ENCODE results near the gene GTF2A2. TPM values are rescaled to one million over a fixed set of nuclear protein-coding genes. Genes with fewer than 3 reads are reported as not detected.

The GTF2A2 gene
- total RNA-seq, 1 donor from 2014 or later: 193 TPM

- Mint-ChIP-seq H3K36me3 (ENCODE audit: low read depth) (no peaks in the 10 kb centered on the region), H3K27ac (peak overlapping the region; percentile 49), H3K27me3 (ENCODE audit: low read depth) (no peaks in the 10 kb centered on the region), H3K4me3 (ENCODE audit: low read depth) (peak overlapping the region; percentile 2), H3K4me1 (ENCODE audit: low read depth) (peaks cover 29% of the 10 kb centered on the region), H3K9me3 (no peaks in the 10 kb centered on the region)
- DNase-seq (ENCODE audit: low spot score): no peak
- intact Hi-C loops (cut with micrococcal nuclease): no loop called here
Observed at GRCh38 chr15:59590027-59590426, 67.3 kb downstream of the GTF2A2 start.

Other genes starting within 250 kb of the GTF2A2 start
- 0.69 and 1.1 TPM in 2 replicates for gene FAM81A, start 219.3 kb downstream of the GTF2A2 start, total RNA-seq
- gene GCNT3, start 45.7 kb downstream of the GTF2A2 start, total RNA-seq: not detected in 2 replicates
- gene BNIP2, start 31.8 kb upstream of the GTF2A2 start, total RNA-seq: 59.4 and 60.5 TPM in 2 replicates

All from activated T-helper 2 cell treated with anti-CD3 and anti-CD28 coated beads, Interferon-gamma antibody, Interleukin-2, Interleukin-4, amounts not matched to agents 10 μg/mL and 5 μg/mL and 100 μg/mL, durations not matched to agents 14 hours and 24 hours and 36 hours (primary cell).